GM18511 (cell line): Measurements from ENCODE around the gene ACBD4.

Experiments used
- ATAC-seq: cut with Tn5 transposase; IDR thresholded peaks from one replicate; pipeline ENCODE4 v1.9.1; 2021; ENCODE audit warnings: mild to moderate bottlenecking, moderate library complexity; ENCODE audit not compliant: unreplicated experiment

ACBD4 gene

DNA sequence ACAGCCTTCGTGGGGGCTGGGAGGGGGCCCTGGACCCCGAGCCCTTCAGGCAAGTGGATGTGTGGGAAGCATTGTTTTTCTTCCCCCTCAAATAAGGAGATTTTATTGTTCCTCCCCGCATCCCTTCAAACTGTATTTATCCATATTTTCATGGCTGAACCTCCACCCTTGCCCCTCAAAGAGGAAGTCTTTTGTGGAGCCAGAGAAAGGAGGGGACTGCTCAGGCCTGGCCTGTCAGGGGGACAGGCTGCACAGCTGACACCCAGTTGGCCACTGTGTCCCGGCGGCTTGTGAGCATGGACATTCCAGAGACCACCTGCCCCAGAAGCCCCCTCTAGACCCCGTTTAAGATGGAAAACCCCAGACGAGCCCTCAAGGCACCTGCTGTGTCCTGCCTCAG is 42.1 kb downstream of the ACBD4 start:
- ATAC-seq: no peak

DNA sequence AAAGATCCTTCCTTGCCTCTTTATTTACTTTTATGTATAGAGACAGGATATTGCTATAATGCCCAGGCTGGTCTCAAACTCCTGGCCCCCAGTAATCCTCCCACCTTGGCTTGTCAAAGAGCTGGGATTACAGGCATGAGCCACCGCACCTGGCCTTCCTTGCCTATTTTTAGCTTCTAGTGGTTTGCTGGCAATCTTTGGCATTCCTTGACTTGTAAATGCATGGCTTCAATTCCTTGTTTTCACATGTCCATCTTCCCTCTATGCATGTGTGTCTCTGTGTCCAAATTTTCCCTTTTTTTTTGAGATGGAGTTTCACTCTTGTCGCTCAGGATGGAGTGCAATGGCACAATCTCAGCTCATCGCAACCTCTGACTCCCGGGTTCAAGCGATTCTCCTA is 48.7 kb downstream of the ACBD4 start:
- ATAC-seq: no peak

GRCh38 chr17:45186801-45187354 is 51.4 kb downstream of the ACBD4 start:
- ATAC-seq: no peak

GRCh38 chr17:45189009-45189408 is 53.5 kb downstream of the ACBD4 start:
- no peak for ATAC-seq

- ATAC-seq: no peak
Measured at GRCh38 chr17:45190503-45191255, 55.2 kb downstream of the ACBD4 start.
